Esophagus muscularis mucosa (tissue), 4 donors: ENCODE measurements around the gene OXCT1. TPM values are rescaled to one million over a fixed set of nuclear protein-coding genes. Genes with fewer than 3 reads are reported as not detected.

Source experiments
- DNase-seq: peaks from one replicate; pipeline ENCODE4 v3.0.0-alpha.2; 2017; ENCODE audit errors: extremely low spot score
- H3K27ac ChIP-seq, 4 donors: fragments of 200-600 bp; sonication (generic); replicated peaks in 1 of 4; 1 replicate in 3 of 4; 2 replicates in 1 of 4; pipeline ENCODE4 v1.5.1; 2016 to 2019; ENCODE audit warnings: mild to moderate bottlenecking in 1 of 4
- H3K27me3 ChIP-seq, 4 donors: fragments of 200-600 bp; sonication (generic); one replicate each; pipeline versions ENCODE4 v1.5.1 to v1.6.0; 2016 to 2019
- H3K36me3 ChIP-seq, 4 donors: fragments of 200-600 bp; sonication (generic); one replicate each; pipeline ENCODE4 v1.5.1; 2016 to 2019
- H3K4me1 ChIP-seq, 4 donors: fragments of 200-600 bp; sonication (generic); one replicate each; pipeline ENCODE4 v1.5.1; 2016 to 2019
- H3K4me3 ChIP-seq, 4 donors: fragments of 200-600 bp; sonication (generic); 1 replicate in 2 of 4; 2 replicates in 2 of 4; pipeline ENCODE4 v1.5.1; 2016 to 2019; ENCODE audit warnings: mild to moderate bottlenecking in 4 of 4, moderate library complexity in 1 of 4
- H3K9me3 ChIP-seq, 4 donors: fragments of 200-600 bp; sonication (generic); 1 replicate in 3 of 4; 2 replicates in 1 of 4; pipeline ENCODE4 v1.5.1; 2016 to 2019
- EP300 ChIP-seq: sonication (generic); formaldehyde crosslinking; IDR thresholded peaks from one replicate; pipeline ENCODE4 v1.6.1; 2017; ENCODE audit warnings: antibody characterized with exemption
- POLR2A ChIP-seq: fragments of 450-650 bp; IDR thresholded peaks from one replicate; pipeline ENCODE4 v1.6.1; 2017; ENCODE audit warnings: antibody characterized with exemption, moderate library complexity, mild to moderate bottlenecking, low read depth
- POLR2AphosphoS5 ChIP-seq, 2 donors: sonication (generic); formaldehyde crosslinking; IDR thresholded peaks; one replicate each; pipeline ENCODE4 v1.6.1; 2017; ENCODE audit warnings: antibody characterized with exemption in 2 of 2
- WGBS: methylation state at CpG from one replicate; pipeline ENCODE4 v1.1.5; 2018; 5-methylcytosine and 5-hydroxymethylcytosine counted together
- intact Hi-C: fragments of 100-400 bp; cut with DNase I; formaldehyde crosslinking; loops from one replicate; pipeline ENCODE4 v1.15.1; 2023
- total RNA-seq, 4 donors: library from RNA; depleted of rRNA; stranded (reverse); fragments of >200 nt; gene quantifications; one replicate each; pipeline versions ENCODE4 v1.1.0 to v1.2.1, GENCODE V29; 2016
- TF ChIP-seq, protein P1 (sequence below), 3 experiments: fragments of 200-600 bp in 2 of 3; fragments of 450-650 bp in 1 of 3; sonication (generic) in 2 of 3; IDR thresholded peaks; one replicate each; pipeline ENCODE4 v1.5.1; 2017 to 2019; ENCODE audit warnings: antibody characterized with exemption in 3 of 3, mild to moderate bottlenecking in 2 of 3, moderate library complexity in 1 of 3

The OXCT1 gene
- total RNA-seq, 4 donors from 2014 or later = 30.8 to 47.6 (median 37.7) TPM

DNA sequence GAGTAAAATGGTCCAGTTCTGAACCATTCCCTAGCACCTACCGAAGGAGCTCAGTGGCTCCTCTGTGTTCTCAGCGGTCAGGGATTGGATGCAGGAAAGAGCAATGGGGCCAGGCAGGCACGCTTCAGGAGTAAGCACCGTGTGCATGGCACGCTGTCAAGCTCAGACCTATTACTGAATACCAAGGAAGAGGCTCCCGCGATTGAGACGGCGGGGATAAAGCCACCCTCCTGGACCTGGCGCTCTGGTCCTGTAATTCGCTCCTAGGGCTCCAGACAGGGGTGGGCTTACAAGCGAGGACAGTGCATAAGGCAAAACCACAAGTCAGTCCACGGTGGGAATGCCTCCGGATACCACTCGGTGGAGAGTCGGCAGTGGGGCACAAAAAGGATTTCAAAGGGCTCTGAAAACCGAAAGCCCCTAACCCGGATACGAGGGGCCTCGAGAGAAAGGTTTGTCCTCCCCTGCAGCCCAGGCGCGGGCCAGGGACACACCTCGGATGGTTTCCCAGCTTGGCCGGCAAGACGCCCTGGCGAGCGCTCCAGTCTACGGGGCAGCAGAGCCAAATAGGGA, 988 bp downstream of the OXCT1 start:
- no peaks in the 10 kb centered on the region for H3K9me3 ChIP-seq
- no peak for DNase-seq
- H3K4me3 ChIP-seq = peak overlapping the region; percentile 70 to 88 (median 84)
- no peaks in the 10 kb centered on the region for H3K27me3 ChIP-seq
- no peaks in the 10 kb centered on the region for H3K36me3 ChIP-seq
- WGBS = 3% methylated on average over 17 of the region's 28 CpGs
- TF ChIP-seq, protein P1, sequence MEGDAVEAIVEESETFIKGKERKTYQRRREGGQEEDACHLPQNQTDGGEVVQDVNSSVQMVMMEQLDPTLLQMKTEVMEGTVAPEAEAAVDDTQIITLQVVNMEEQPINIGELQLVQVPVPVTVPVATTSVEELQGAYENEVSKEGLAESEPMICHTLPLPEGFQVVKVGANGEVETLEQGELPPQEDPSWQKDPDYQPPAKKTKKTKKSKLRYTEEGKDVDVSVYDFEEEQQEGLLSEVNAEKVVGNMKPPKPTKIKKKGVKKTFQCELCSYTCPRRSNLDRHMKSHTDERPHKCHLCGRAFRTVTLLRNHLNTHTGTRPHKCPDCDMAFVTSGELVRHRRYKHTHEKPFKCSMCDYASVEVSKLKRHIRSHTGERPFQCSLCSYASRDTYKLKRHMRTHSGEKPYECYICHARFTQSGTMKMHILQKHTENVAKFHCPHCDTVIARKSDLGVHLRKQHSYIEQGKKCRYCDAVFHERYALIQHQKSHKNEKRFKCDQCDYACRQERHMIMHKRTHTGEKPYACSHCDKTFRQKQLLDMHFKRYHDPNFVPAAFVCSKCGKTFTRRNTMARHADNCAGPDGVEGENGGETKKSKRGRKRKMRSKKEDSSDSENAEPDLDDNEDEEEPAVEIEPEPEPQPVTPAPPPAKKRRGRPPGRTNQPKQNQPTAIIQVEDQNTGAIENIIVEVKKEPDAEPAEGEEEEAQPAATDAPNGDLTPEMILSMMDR (IDR thresholded peaks at IDR 0.05) = no peak
- TF ChIP-seq EP300 (no peak), POLR2AphosphoS5 (IDR thresholded peaks at IDR 0.05) (no peak), POLR2A (no peak)
- H3K4me1 ChIP-seq = peaks cover 11 to 44% (median 38%) of the 10 kb centered on the region in 4 donors
- intact Hi-C loops = loop anchor here (10.0 kb wide), 1 partner anchor 556 kb away; the partner anchor contains the start of gene GHR
- peak overlapping the region; percentile 95 to 98 (median 97) for H3K27ac ChIP-seq

DNA sequence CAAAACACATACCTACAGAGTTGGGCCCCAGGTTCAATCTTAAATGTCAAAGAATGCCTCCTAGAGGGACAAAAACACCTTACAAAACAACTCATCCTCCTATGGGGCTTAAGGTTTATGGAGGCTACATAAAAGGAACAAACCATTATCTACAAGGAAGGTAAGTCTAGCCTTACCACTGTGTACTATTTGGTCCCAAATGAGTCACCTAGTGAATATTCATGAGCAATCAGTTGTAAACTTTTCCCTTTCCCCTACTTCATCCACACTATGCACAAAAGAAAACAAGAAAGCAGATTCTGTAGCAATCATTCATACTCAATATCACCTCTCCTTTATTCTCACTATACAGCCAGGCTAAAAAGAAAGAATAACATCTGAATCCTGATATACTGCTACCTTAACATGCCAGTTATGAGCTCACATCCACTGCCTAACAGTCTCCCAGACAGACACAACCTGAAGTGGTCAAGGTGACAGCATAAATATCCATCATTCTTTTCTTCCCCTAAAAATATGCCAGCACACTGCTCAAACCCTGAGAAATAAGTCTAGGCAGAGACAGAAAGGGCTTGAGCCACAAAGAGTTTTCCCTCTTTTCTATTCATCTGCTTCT, 6.2 kb downstream of the OXCT1 start:
- intact Hi-C loops = loop anchor here (10.0 kb wide), 1 partner anchor 561 kb away; the partner anchor contains the start of gene GHR
- H3K27ac ChIP-seq = no peak overlapping the region
- H3K36me3 ChIP-seq = peaks cover 15 to 32% (median 23%) of the 10 kb centered on the region in 4 donors
- TF ChIP-seq POLR2A (no peak), POLR2AphosphoS5 (IDR thresholded peaks at IDR 0.05) (no peak), EP300 (no peak)
- TF ChIP-seq, protein P1 (IDR thresholded peaks at IDR 0.05) = no peak
- H3K4me3 ChIP-seq = no peak overlapping the region
- no peaks in the 10 kb centered on the region for H3K9me3 ChIP-seq
- DNase-seq = no peak
- H3K27me3 ChIP-seq = no peaks in the 10 kb centered on the region
- peaks cover 0 to 27% (median 15%) of the 10 kb centered on the region in 4 donors for H3K4me1 ChIP-seq

DNA sequence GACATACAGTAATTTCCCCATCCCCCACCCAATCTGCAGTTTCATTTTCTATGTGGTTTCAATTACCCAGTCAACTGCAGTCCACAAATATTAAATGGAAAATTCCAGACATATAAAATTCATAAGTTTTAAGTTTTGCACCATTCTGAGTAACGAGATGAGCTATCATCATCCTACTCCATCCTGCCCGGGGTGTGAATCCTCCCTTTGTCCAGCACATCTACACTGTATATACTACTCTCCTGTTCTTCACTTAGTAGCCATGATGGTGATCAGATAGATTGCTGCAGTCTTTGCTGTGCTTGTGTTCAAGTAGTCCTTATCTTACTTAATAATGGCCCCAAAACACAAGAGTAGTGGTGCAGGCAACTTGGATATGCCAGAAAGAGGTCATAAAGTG, 11.3 kb downstream of the OXCT1 start:
- no peak for DNase-seq
- WGBS = 86% methylated on average over 2 of the region's 2 CpGs
- H3K9me3 ChIP-seq = no peaks in the 10 kb centered on the region
- H3K4me3 ChIP-seq = no peak overlapping the region
- H3K36me3 ChIP-seq = peaks cover 16 to 65% (median 44%) of the 10 kb centered on the region in 4 donors
- intact Hi-C loops = loop anchor here (10.0 kb wide), 2 partner anchors 906 to 1036 kb away; no protein-coding TSS in a partner anchor
- H3K4me1 ChIP-seq = peaks cover 0 to 10% (median 4%) of the 10 kb centered on the region in 4 donors
- no peak overlapping the region for H3K27ac ChIP-seq
- TF ChIP-seq, protein P1 (IDR thresholded peaks at IDR 0.05) = no peak
- TF ChIP-seq POLR2A (no peak), EP300 (no peak), POLR2AphosphoS5 (IDR thresholded peaks at IDR 0.05) (no peak)
- H3K27me3 ChIP-seq = no peaks in the 10 kb centered on the region

DNA sequence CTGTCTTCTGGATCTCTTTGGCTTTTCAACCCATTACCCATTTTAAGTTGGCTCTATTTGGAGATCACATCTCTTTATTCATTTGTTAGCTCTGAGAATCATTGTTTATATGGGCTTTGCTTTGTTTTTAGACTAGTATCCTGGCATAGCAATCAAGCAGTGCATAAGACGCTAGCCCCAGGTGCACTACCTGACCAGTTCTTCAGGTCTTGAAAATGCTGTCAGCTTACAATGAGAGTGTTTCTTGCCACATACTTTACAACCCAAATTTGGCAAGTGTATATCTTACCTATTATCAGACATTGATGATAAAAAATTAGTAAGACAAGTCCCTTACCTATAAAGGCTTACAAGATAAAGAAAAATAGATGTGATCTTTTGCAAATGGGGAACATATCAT, 12.2 kb downstream of the OXCT1 start:
- intact Hi-C loops = loop anchor here (2.0 to 10.0 kb wide), 3 partner anchors 67 to 1037 kb away; partner anchors contain the start of gene FBXO4
- no peak for DNase-seq
- Histone ChIP-seq H3K27me3 (no peaks in the 10 kb centered on the region), H3K36me3 (peaks cover 25 to 74% (median 50%) of the 10 kb centered on the region in 4 donors), H3K4me3 (no peak overlapping the region), H3K27ac (no peak overlapping the region), H3K9me3 (no peaks in the 10 kb centered on the region), H3K4me1 (peaks cover 0 to 7% (median 3%) of the 10 kb centered on the region in 4 donors)
- TF ChIP-seq, protein P1 (IDR thresholded peaks at IDR 0.05) = no peak
- TF ChIP-seq EP300 (no peak), POLR2AphosphoS5 (IDR thresholded peaks at IDR 0.05) (no peak), POLR2A (no peak)
- WGBS = 88% methylated on average over 1 of the region's 1 CpG
